ENCODE results near the gene STK32B.

DNA sequence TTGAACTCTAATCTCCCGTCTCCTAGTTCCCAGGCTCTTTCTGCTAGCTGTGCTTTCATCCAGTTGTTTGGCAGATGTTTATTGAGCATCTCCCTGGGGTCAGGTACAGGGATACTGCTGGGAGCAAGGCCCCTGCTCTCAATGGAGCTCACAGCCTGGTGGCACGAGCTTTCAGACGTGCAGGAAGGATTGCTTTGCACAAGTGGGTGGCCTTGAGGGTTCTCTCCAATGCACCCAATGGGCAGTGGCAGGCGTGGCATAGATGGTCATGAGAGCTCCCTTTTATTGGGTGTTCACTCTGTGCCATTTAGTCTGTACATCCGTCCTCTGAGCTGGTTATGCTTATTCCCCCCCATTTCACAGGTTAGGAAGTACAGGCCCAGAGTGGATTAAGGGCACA, 421.8 kb downstream of the STK32B start:
- TF ChIP-seq GATA2 (IDR thresholded peaks at IDR 0.05; ENCODE audit: low read depth, low read length) (no peak), GATA3 (IDR thresholded peaks at IDR 0.05; ENCODE audit: low read depth, low read length) (no peak)

All from SH-SY5Y (cell line).